PC-9 (cell line): ENCODE results near the gene GGTA1. TPM values are rescaled to one million over a fixed set of nuclear protein-coding genes. Genes with fewer than 3 reads are reported as not detected.

Source experiments
- BruUV-seq: library from RNA; stranded (reverse); fragments of 400-500 nt; replicated peaks from 2 replicates; lab custom pipeline; 2021; lab: Mats Ljungman, UMichigan
- CTCF ChIA-PET: fragments of 300-600 bp; sonication (Branson Sonifier 250); formaldehyde crosslinking; loops from one replicate; lab custom pipeline; 2022; ENCODE audit warnings: antibody characterized with exemption; lab: Charles Lee
- POLR2A ChIA-PET: fragments of 300-600 bp; sonication (Branson Sonifier 250); formaldehyde crosslinking; loops from one replicate; lab custom pipeline; 2022; ENCODE audit warnings: antibody characterized with exemption; ENCODE audit not compliant: unreplicated experiment; lab: Charles Lee
- DNase-seq, 2 experiments: peaks; one replicate each; pipeline versions ENCODE4 v3.0.0 to v3.0.0-alpha.2; 2015 to 2022; ENCODE audit warnings: mixed read lengths in 1 of 2
- H2AFZ ChIP-seq: fragments of 200-600 bp; sonication (generic); 2 replicates; pipeline ENCODE4 v1.8.1; 2017; ENCODE audit warnings: antibody characterized with exemption
- H3F3A ChIP-seq: fragments of 200-600 bp; sonication (generic); 2 replicates; pipeline ENCODE4 v1.8.1; 2017; ENCODE audit warnings: antibody characterized with exemption, mild to moderate bottlenecking, low read depth; ENCODE audit not compliant: insufficient read depth
- H3K27ac ChIP-seq: fragments of 200-600 bp; sonication (generic); 2 replicates; pipeline ENCODE4 v1.6.1; 2016; ENCODE audit warnings: mixed run types
- H3K27me3 ChIP-seq: fragments of 200-600 bp; sonication (generic); 2 replicates; pipeline ENCODE4 v1.6.1; 2016; ENCODE audit warnings: low read depth, mixed run types; ENCODE audit not compliant: insufficient read depth
- H3K36me3 ChIP-seq: fragments of 200-600 bp; sonication (generic); 2 replicates; pipeline ENCODE4 v1.6.1; 2016; ENCODE audit warnings: low read depth, mixed run types
- H3K4me1 ChIP-seq: fragments of 200-600 bp; sonication (generic); replicated peaks from 2 replicates; pipeline ENCODE4 v1.6.1; 2016; ENCODE audit warnings: mixed run types; ENCODE audit not compliant: insufficient read depth
- H3K4me2 ChIP-seq: fragments of 200-600 bp; sonication (generic); 2 replicates; pipeline ENCODE4 v1.6.1; 2017; ENCODE audit warnings: mixed run types
- H3K4me3 ChIP-seq: fragments of 200-600 bp; sonication (generic); 2 replicates; pipeline ENCODE4 v1.6.1; 2016; ENCODE audit warnings: mixed run types
- H3K79me2 ChIP-seq: fragments of 200-600 bp; sonication (generic); 2 replicates; pipeline ENCODE4 v1.6.1; 2017; ENCODE audit warnings: low read depth, mixed run types
- H3K9me2 ChIP-seq: fragments of 200-600 bp; sonication (generic); 2 replicates; pipeline ENCODE4 v1.8.1; 2017; ENCODE audit warnings: mild to moderate bottlenecking; ENCODE audit not compliant: insufficient read depth
- H3K9me3 ChIP-seq: fragments of 200-600 bp; sonication (generic); 2 replicates; pipeline ENCODE4 v1.8.1; 2016; ENCODE audit warnings: low read depth; ENCODE audit not compliant: insufficient read depth
- H4K20me1 ChIP-seq: fragments of 200-600 bp; sonication (generic); 2 replicates; pipeline ENCODE4 v1.8.1; 2017; ENCODE audit not compliant: insufficient read depth
- EZH2 ChIP-seq: fragments of 200-600 bp; sonication (generic); IDR thresholded peaks from 2 replicates; pipeline ENCODE4 v1.8.0; 2017; ENCODE audit warnings: antibody characterized with exemption, low read depth
- intact Hi-C: fragments of 100-400 bp; cut with micrococcal nuclease; formaldehyde crosslinking; loops from one replicate; pipeline ENCODE4 v1.10.0; 2022; ENCODE audit not compliant: unreplicated experiment
- total RNA-seq: library from RNA; stranded (reverse); gene quantifications from 2 replicates; pipeline ENCODE4 v1.2.3, GENCODE V29; 2021
- TF ChIP-seq, protein P1 (sequence below): fragments of 200-600 bp; sonication (generic); conservative IDR thresholded peaks from 2 replicates; pipeline ENCODE4 v1.6.1; 2017; ENCODE audit warnings: mixed run types, antibody characterized with exemption, mild to moderate bottlenecking, moderate library complexity

Gene GGTA1
- total RNA-seq, 1 experiment from 2014 or later, result not detected

DNA sequence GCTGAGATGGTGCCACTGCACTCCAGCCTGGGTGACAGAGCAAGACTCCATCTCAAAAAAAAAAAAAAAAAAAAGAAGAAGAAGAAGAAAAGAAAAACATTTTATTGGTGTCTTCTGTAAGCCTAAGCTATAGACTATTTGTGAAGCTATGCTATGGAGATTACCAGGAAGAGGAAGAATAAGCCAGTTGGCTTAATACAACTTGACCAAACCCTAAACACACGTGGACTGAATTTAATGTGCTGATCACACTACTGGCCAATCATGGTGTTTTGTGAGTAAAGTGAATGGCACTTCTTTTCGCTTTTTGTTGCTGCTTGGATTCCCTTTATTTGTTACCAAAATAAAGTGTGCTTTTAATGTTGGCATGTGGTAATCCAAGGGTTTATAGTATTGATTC lies 49.9 kb downstream of the GGTA1 start:
- Histone ChIP-seq H3K79me2 (no peaks in the 10 kb centered on the region), H3F3A (no peaks in the 10 kb centered on the region), H3K4me2 (no peak overlapping the region), H3K27ac (no peak overlapping the region), H3K9me3 (no peaks in the 10 kb centered on the region; the same call in 1 of the 2 replicates), H2AFZ (no peak overlapping the region), H3K27me3 (peaks cover 73% of the 10 kb centered on the region), H4K20me1 (no peaks in the 10 kb centered on the region), H3K36me3 (no peaks in the 10 kb centered on the region), H3K4me3 (no peak overlapping the region), H3K9me2 (no peaks in the 10 kb centered on the region), H3K4me1 (no peaks in the 10 kb centered on the region)
- DNase-seq, result no peak
- no peak for TF ChIP-seq EZH2
- TF ChIP-seq, protein P1, sequence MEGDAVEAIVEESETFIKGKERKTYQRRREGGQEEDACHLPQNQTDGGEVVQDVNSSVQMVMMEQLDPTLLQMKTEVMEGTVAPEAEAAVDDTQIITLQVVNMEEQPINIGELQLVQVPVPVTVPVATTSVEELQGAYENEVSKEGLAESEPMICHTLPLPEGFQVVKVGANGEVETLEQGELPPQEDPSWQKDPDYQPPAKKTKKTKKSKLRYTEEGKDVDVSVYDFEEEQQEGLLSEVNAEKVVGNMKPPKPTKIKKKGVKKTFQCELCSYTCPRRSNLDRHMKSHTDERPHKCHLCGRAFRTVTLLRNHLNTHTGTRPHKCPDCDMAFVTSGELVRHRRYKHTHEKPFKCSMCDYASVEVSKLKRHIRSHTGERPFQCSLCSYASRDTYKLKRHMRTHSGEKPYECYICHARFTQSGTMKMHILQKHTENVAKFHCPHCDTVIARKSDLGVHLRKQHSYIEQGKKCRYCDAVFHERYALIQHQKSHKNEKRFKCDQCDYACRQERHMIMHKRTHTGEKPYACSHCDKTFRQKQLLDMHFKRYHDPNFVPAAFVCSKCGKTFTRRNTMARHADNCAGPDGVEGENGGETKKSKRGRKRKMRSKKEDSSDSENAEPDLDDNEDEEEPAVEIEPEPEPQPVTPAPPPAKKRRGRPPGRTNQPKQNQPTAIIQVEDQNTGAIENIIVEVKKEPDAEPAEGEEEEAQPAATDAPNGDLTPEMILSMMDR, result no peak
- ChIA-PET CTCF (no interaction called here), POLR2A (no interaction called here)
- intact Hi-C loops, result no loop called here
- no TSS peak for BruUV-seq

DNA sequence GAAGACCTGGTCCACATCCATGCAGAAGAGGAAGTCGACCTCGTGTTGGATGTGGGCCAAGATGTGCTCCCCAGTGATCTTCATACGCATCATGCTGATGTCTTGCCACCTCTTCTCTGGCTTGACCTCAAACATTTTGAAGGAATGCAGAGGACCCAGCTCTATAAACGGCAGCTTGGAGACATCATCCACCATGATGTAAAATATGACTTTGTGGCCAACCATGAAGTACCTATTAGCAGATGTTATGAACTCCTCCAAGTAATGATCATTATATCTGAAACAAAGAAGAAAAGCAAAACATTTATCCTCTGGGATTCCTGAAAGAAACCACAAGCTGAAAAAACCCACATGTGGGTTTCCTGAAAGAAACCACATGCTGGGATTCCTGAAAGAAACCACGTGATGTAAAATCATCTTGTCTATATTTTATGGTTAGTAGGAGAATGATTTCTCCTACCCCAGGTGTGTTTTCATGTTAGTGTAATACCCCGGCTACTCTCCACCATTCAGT lies 52.3 kb downstream of the GGTA1 start:
- no peaks in the 10 kb centered on the region for H3K4me1 ChIP-seq
- intact Hi-C loops, result no loop called here
- BruUV-seq, result no TSS peak

DNA sequence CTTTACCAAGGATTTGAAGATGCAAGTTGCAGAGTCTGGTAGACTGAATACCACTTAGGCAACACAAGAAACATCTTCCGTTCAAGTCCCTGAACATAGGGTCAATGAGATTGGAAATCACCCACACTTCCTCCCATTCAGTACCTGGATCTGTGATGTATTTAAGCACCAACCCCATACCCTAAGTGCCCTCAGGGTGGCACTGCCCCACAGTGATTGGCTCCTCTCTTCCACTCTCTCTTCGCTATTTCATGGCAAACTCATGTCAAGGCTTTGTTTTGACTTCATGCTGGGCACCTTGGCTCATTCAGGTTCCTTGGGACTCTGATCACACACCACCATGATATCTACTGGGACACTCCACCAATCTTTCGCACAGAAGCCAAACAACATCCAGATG lies 53.7 kb downstream of the GGTA1 start:
- peak in 1 of 2 experiments; percentile 27 for DNase-seq

More for the DNA sequence above, 52.3 kb downstream of the GGTA1 start:
- H3K4me3 ChIP-seq, result no peak overlapping the region
- no peak overlapping the region for H2AFZ ChIP-seq
- H3K27ac ChIP-seq, result no peak overlapping the region
- TF ChIP-seq, protein P1, result no peak
- TF ChIP-seq EZH2, result no peak
- peaks cover 77% of the 10 kb centered on the region for H3K27me3 ChIP-seq
- H4K20me1 ChIP-seq, result no peaks in the 10 kb centered on the region
- no peaks in the 10 kb centered on the region for H3F3A ChIP-seq
- POLR2A ChIA-PET, result no interaction called here
- H3K9me3 ChIP-seq, result no peaks in the 10 kb centered on the region
- no peak for DNase-seq
- no peaks in the 10 kb centered on the region for H3K9me2 ChIP-seq
- H3K36me3 ChIP-seq, result no peaks in the 10 kb centered on the region
- CTCF ChIA-PET, result interaction anchor here (0.7 kb wide), 1 partner anchor 78 kb away, joined by 3 read pairs; no protein-coding TSS in a partner anchor
- H3K79me2 ChIP-seq, result no peaks in the 10 kb centered on the region
- H3K4me2 ChIP-seq, result no peak overlapping the region

More for the DNA sequence above, 53.7 kb downstream of the GGTA1 start:
- H3K4me3 ChIP-seq, result no peak overlapping the region
- CTCF ChIA-PET, result no interaction called here
- POLR2A ChIA-PET, result no interaction called here
- BruUV-seq, result no TSS peak
- H3F3A ChIP-seq, result no peaks in the 10 kb centered on the region
- no peak overlapping the region for H3K27ac ChIP-seq
- H3K36me3 ChIP-seq, result no peaks in the 10 kb centered on the region
- H2AFZ ChIP-seq, result no peak overlapping the region
- H3K9me2 ChIP-seq, result no peaks in the 10 kb centered on the region
- H4K20me1 ChIP-seq, result no peaks in the 10 kb centered on the region
- H3K9me3 ChIP-seq, result no peaks in the 10 kb centered on the region
- H3K4me1 ChIP-seq, result no peaks in the 10 kb centered on the region
- intact Hi-C loops, result loop anchor here (1.0 kb wide), 1 partner anchor 92 kb away; no protein-coding TSS in a partner anchor
- H3K79me2 ChIP-seq, result no peaks in the 10 kb centered on the region
- H3K4me2 ChIP-seq, result no peak overlapping the region
- peaks cover 85% of the 10 kb centered on the region for H3K27me3 ChIP-seq
- TF ChIP-seq, protein P1, result peak; percentile 36
- TF ChIP-seq EZH2, result no peak
